Right lobe of liver (tissue), 6 donors: Measurements from ENCODE around the gene DDX41. TPM values are rescaled to one million over a fixed set of nuclear protein-coding genes. Genes with fewer than 3 reads are reported as not detected.

Experiments
- ATAC-seq, 4 donors: fragments of 200-7000 bp; cut with Tn5 transposase; one replicate each; pipeline ENCODE4 v1.9.1; 2020; ENCODE audit warnings: mild to moderate bottlenecking in 4 of 4, moderate library complexity in 4 of 4
- DNase-seq, 3 donors: peaks; one replicate each; pipeline ENCODE4 v3.0.0-alpha.2; 2020
- H3K27ac ChIP-seq, 3 donors: fragments of 200-600 bp; one replicate each; pipeline ENCODE4 v1.8.0; 2022
- H3K27me3 ChIP-seq, 2 donors: fragments of 200-600 bp; one replicate each; pipeline ENCODE4 v1.8.0; 2022
- H3K36me3 ChIP-seq, 4 donors: fragments of 200-600 bp; sonication (generic) in 1 of 4; one replicate each; pipeline versions ENCODE4 v1.5.1 to v1.8.0; 2017 to 2022; ENCODE audit warnings: control low read depth in 1 of 4
- H3K4me1 ChIP-seq, 4 donors: fragments of 200-600 bp; sonication (generic) in 1 of 4; one replicate each; pipeline versions ENCODE4 v1.5.1 to v1.8.0; 2017 to 2022; ENCODE audit warnings: control low read depth in 1 of 4
- H3K4me3 ChIP-seq, 3 donors: fragments of 200-600 bp; one replicate each; pipeline ENCODE4 v1.8.0; 2022
- H3K9me3 ChIP-seq, 4 donors: fragments of 200-600 bp; sonication (generic) in 1 of 4; one replicate each; pipeline versions ENCODE4 v1.5.1 to v1.8.0; 2017 to 2022; ENCODE audit warnings: control low read depth in 1 of 4
- POLR2A ChIP-seq: fragments of 450-650 bp; IDR thresholded peaks from one replicate; pipeline ENCODE4 v1.6.1; 2017; ENCODE audit warnings: antibody characterized with exemption, mild to moderate bottlenecking
- WGBS: methylation state at CpG from one replicate; pipeline ENCODE4 v1.1.6; 2018; ENCODE audit warnings: low coverage, low lambda C conversion rate; ENCODE audit not compliant: insufficient coverage; ENCODE audit errors: missing lambda C conversion rate; 5-methylcytosine and 5-hydroxymethylcytosine counted together
- intact Hi-C, 2 donors: fragments of 100-400 bp; cut with DNase I; formaldehyde crosslinking; loops; one replicate each; pipeline versions ENCODE4 v1.11.2 to v1.14.1; 2022
- total RNA-seq, 6 experiments: library from RNA; depleted of rRNA in 2 of 6; stranded (reverse); fragments of >200 nt in 2 of 6; fragmentation: NEBNext Ultra II Directional in 3 of 6; extraction: Animal tissue kit (Norgen Biotek cat#: 25700) in 3 of 6; gene quantifications; one replicate each; pipeline versions ENCODE4 v1.1.0 to v1.2.4, GENCODE V29; 2016 to 2023
- TF ChIP-seq, protein P1 (sequence below), 4 donors: fragments of 200-600 bp in 3 of 4; fragments of 450-650 bp in 1 of 4; IDR thresholded peaks; one replicate each; pipeline versions ENCODE4 v1.5.1 to v1.8.0; 2016 to 2022; ENCODE audit warnings: antibody characterized with exemption in 4 of 4, mild to moderate bottlenecking in 2 of 4
- donor health status: DM: no; HTN: yes; CAD: no.
- donor health status: DM: no; HTN: no; CAD: no.
- donor health status: DM: no; HTN: no; CAD: no.
- donor health status: DM: no; HTN: yes; CAD: no.
- donor health status: DM: no; HTN: yes; CAD: no.

The DDX41 gene
- total RNA-seq, 6 experiments from 2014 or later: 35.1 to 64.8 (median 47.9) TPM

DNA sequence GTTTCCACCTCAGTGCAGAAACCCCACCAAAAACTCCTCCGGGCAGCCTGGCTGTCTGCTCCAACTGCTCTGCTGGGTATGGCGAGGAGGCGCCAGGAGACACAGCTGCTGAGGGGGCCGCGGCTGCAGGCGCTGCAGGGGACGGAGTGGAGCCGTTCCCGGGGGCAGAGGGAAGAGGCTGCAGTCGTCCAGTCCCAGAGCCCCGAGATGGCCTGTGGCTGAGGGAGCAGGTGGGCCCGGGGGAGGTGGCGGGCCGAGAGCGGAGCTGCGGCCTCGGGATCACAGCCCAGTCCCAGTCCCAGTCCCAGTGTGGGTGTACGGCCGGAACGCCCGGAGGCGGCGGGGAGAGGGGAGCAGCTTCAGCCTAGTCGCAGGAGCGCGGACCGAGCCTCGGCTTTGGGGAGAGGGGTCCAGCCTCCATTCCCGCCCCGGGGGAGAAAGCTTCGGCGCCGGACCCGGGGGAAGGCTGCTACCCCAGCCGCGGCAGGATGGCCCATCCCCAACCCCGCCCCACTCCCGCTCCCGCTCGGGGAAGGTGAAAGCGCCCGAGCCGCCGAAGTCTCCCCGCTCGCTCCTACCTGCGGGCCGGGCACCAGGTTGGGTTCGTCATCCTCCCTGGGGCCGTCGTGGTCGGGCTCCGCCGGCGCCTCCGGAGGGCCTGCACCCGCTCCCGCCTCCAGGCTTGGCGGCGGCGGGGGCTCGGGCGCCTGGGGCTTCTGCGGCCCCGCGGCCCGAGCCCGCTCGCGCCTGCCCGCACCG, 37.1 kb upstream of the DDX41 start:
- no peak for TF ChIP-seq POLR2A
- TF ChIP-seq, protein P1, sequence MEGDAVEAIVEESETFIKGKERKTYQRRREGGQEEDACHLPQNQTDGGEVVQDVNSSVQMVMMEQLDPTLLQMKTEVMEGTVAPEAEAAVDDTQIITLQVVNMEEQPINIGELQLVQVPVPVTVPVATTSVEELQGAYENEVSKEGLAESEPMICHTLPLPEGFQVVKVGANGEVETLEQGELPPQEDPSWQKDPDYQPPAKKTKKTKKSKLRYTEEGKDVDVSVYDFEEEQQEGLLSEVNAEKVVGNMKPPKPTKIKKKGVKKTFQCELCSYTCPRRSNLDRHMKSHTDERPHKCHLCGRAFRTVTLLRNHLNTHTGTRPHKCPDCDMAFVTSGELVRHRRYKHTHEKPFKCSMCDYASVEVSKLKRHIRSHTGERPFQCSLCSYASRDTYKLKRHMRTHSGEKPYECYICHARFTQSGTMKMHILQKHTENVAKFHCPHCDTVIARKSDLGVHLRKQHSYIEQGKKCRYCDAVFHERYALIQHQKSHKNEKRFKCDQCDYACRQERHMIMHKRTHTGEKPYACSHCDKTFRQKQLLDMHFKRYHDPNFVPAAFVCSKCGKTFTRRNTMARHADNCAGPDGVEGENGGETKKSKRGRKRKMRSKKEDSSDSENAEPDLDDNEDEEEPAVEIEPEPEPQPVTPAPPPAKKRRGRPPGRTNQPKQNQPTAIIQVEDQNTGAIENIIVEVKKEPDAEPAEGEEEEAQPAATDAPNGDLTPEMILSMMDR (IDR thresholded peaks at IDR 0.05): no peak
- H3K4me1 ChIP-seq: peaks cover 0 to 22% (median 6%) of the 10 kb centered on the region in 4 donors
- no peaks in the 10 kb centered on the region for H3K9me3 ChIP-seq
- H3K27me3 ChIP-seq: no peaks in the 10 kb centered on the region
- intact Hi-C loops: no loop called here
- DNase-seq (peak; percentile 57 to 73 (median 64)), ATAC-seq (peak; percentile 45 to 60 (median 50))
- peak overlapping the region; percentile 43 to 77 (median 65) for H3K27ac ChIP-seq
- no peaks in the 10 kb centered on the region for H3K36me3 ChIP-seq
- WGBS: 0% methylated on average over 11 of the region's 72 CpGs
- H3K4me3 ChIP-seq: peak overlapping the region; percentile 65 to 89 (median 78)

DNA sequence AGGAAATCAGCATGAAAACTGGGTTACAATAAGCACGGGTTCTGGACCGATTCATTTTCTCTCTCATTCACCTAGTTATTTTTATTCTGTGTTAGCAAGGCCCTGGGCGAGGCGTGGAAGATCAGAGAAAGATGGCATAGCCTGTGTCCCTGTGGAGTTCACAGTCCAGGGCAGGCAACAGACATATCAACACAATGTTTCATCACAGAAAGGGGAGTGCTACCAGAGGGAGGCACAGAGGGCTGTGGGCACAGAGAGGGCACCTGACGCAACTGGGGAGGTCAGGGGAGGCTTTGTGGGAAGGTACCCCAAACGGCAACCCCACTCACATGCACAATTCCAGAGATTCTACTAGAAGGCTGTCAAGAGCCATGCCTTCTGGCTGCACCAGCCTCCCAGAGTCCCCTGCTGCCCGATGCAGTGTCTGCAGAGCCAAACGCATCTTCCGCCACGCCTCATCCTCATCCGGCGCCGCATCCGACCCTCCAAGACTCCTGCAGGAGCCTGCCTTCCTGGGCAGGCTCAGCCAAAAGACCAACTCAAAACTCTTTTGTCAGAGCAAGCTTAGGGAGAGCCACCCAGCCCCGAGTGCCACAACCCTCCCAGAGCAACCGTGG, 36.2 kb upstream of the DDX41 start:
- Histone ChIP-seq H3K4me1 (peaks cover 0 to 22% (median 9%) of the 10 kb centered on the region in 4 donors), H3K9me3 (no peaks in the 10 kb centered on the region), H3K4me3 (peak overlapping the region; percentile 65 to 89 (median 78)), H3K27me3 (no peaks in the 10 kb centered on the region), H3K27ac (peak overlapping the region; percentile 43 to 77 (median 65)), H3K36me3 (no peaks in the 10 kb centered on the region)
- DNase-seq (peak; percentile 30 to 75 (median 68)), ATAC-seq (peak; percentile 60 to 72 (median 70))
- intact Hi-C loops: no loop called here
- WGBS: 19% methylated on average over 7 of the region's 16 CpGs
- no peak for TF ChIP-seq POLR2A
- TF ChIP-seq, protein P1 (IDR thresholded peaks at IDR 0.05): no peak

DNA sequence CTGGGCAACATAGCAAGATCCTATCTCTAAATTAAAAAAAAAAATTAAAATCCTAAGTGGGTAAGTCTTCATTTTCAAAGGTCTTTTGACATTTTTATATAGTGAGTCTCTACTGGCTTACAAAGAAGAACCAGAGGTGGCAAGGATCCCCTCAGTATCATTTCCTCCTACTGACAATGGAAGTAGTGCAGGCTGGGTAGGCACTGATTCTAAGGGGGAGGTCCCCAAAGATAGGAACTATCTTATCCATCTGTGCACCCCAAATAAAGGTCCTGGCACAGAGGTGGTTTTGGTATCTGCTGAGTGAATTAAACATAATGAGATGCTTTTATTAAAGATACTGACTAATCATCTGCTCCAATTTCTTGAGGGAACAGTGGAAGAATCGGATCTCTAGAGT, 33.4 kb upstream of the DDX41 start:
- no peak for TF ChIP-seq POLR2A
- TF ChIP-seq, protein P1 (IDR thresholded peaks at IDR 0.05): no peak
- Histone ChIP-seq H3K9me3 (no peaks in the 10 kb centered on the region), H3K4me3 (no peak overlapping the region), H3K27me3 (no peaks in the 10 kb centered on the region), H3K4me1 (peaks cover 0 to 40% (median 22%) of the 10 kb centered on the region in 4 donors), H3K27ac (no peak overlapping the region), H3K36me3 (no peaks in the 10 kb centered on the region)
- ATAC-seq (no peak), DNase-seq (no peak)
- no CpG with 5 or more reads among the region's 1 CpG for WGBS
- intact Hi-C loops: no loop called here

GRCh38 chr5:177548495-177548894, 31.7 kb upstream of the DDX41 start:
- Histone ChIP-seq H3K4me3 (no peak overlapping the region), H3K27me3 (no peaks in the 10 kb centered on the region), H3K4me1 (peaks cover 0 to 43% (median 22%) of the 10 kb centered on the region in 4 donors), H3K27ac (no peak overlapping the region), H3K36me3 (no peaks in the 10 kb centered on the region), H3K9me3 (no peaks in the 10 kb centered on the region)
- intact Hi-C loops: no loop called here
- ATAC-seq (no peak), DNase-seq (no peak)
- TF ChIP-seq, protein P1 (IDR thresholded peaks at IDR 0.05): no peak
- TF ChIP-seq POLR2A: no peak
- 50% methylated on average over 1 of the region's 1 CpG for WGBS
